T1000 (cell line): ENCODE results near the gene RHCG.

Experiments
- DNase-seq: peaks from one replicate; lab custom pipeline; 2025; ENCODE audit warnings: mixed read lengths; lab: John Stamatoyannopoulos, UW

The RHCG gene

GRCh38 chr15:89502867-89503595 is 6.6 kb upstream of the RHCG start:
- no peak for DNase-seq

GRCh38 chr15:89501646-89502045 is 5.3 kb upstream of the RHCG start:
- DNase-seq = no peak

DNA sequence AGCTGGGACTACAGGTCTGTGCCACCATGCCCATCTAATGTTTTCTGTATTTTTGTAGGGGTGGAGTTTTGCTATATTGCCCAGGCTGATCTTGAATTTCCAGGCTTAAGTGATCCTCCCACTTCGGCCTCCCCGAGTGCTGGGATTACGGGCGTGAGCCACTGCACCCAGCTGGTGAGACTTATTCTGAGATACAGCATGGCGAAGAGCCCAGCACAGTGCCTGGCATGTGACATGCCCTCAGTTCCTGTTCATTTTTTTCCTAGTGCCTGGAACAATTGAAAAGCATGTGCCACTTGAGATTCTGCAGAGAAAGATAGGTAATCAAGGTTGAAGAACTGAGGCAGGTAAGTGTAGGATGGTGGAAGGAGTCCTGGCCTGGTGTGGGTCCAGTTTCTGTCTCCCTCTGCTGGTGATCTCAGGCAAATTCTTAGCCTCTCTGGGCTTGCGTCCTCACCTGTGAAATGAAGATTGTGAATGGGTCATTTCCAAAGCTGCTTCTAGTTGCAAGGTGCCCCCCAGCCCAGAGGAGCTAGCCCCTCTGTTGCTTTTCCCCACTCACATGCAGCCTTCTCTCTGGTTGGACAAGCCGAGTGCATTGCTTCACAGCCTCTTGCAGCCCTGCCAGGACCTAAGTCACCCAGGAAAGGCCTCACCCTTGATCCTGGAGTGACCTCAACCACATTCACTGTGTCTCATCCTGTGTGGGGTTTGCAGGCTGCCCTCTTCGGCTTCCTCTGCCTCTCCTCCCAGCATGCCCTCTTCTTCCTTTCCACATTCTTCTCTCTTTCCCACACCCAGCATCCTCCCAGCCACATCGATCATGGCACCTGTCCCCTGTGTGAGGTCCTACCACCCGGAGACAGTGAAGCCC is 4.3 kb upstream of the RHCG start:
- DNase-seq = no peak

DNA sequence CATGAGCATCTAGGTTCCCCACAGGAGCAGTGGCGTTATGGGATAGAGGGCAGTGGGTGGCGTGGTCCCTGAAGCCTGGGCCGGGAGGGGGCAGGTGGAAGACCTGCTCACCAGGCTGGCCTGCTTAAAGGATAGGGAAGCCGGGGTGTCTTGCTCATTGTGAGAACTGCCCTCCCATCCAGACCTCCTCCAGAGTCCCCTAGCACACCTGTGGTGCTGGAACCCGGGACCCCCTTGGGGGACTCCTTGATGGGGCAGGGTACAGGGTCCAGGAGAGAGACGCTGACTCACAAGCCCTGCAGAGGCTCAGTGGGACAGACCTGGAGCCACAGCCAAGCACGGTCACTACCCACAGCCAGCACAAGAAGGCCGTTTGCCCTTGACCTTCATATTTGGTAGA is 2.8 kb upstream of the RHCG start:
- no peak for DNase-seq

- DNase-seq = no peak
Observed at GRCh38 chr15:89498574-89498906, 2.2 kb upstream of the RHCG start.

DNA sequence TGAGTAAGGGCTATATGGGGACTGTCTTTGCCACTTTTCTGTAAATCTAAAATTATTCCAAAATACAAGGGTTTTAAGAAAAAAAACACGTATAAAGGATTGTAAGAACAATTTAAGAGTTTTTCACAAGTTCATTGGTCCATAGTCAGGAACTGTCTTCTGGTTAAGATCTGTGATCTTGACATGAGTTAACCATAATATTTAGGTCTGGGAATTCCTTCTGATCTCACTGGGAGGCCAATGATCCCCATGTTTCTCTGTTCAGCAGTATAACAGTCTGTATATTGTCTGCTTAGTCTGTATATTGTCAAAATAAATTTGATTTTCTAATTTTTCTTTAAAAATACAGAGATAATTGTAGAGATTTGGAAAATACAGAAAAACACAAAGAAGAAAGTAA is 848 bp upstream of the RHCG start:
- no peak for DNase-seq

DNA sequence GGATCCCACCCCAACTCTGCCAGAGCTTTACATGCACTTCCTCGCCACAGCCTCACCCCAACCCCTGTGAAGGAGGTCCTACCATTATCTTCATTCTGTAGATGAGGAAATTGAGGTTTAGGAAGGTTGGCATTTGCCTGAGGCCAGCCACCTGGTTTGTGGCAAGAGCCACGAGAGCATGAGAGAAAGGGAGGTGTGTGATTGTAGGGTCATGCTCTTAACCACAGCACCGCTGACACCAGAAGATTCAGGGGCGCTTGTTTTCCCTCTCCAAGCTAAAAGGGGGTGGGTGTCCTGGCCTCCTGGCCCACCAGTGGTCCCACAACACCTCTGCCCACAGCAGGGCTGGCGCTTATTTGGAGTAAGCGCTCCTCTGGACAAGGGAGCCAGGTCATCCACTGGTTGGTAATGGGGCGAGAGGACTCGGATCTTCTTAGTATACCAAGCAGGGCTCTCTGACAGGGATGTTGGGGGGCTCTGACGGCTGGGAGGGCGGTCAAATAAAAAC is 691 bp downstream of the RHCG start:
- DNase-seq = no peak

GRCh38 chr15:89494941-89495637 is 1.3 kb downstream of the RHCG start:
- DNase-seq = no peak

DNA sequence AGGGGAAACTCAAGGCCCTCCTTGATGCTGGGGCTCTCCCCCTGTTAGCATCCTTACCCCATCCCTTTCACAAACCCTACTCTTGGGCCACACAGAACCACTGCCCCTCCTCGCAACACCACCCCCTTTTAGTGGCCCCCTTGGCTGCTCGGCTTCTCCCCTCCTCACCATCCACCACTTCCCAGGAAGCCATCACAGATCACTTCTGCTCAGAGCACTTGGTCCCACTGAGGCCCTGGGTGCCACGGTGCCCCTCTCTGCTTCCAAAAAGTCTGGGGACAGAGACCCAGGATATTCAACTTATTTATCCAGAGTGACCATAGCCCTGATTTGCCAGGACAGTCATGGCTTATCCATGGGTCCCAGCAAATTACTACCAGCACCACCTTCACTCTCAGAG is 2.4 kb downstream of the RHCG start:
- no peak for DNase-seq

GRCh38 chr15:89492934-89493631 is 3.3 kb downstream of the RHCG start:
- DNase-seq = no peak

GRCh38 chr15:89492111-89492641 is 4.2 kb downstream of the RHCG start:
- DNase-seq = no peak

- DNase-seq = no peak
Observed at GRCh38 chr15:89490814-89491315, 5.5 kb downstream of the RHCG start.

DNA sequence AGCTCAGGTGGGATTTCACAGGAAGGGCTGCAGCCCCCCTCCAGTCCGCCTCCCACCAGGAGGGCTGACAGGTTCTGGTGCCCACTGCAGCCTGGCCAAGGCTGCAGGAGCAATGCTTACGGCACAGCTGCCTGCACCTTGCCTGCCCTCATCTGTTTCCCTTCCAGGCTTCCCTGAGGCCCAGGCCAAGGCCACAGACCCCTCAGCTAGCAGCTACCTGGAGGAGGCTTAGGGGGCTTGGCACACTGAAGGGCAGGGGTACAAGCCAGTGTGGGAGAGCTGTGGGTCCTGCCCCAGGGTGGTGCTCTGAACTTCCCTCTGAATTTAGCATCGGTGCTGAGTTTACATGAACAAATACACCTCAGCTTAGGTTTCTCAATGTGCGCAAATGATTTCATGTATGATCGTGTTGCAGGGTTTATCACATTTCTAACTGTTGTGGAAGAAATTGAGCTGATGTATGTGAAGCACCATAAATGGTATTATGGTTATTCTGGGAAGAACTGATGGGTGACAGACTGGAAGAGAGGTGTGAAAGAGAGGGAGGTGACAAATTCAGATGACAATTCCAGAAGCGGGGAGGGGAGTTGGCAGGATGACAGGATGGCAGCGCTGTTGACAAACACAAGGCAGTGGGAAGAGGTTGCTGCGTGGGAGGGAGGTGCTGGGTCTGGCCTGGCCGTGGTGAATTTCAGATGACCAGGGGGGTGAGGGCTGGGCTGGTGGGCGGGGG is 6.1 kb downstream of the RHCG start:
- no peak for DNase-seq

GRCh38 chr15:89489376-89489775 is 7.0 kb downstream of the RHCG start:
- DNase-seq = no peak

DNA sequence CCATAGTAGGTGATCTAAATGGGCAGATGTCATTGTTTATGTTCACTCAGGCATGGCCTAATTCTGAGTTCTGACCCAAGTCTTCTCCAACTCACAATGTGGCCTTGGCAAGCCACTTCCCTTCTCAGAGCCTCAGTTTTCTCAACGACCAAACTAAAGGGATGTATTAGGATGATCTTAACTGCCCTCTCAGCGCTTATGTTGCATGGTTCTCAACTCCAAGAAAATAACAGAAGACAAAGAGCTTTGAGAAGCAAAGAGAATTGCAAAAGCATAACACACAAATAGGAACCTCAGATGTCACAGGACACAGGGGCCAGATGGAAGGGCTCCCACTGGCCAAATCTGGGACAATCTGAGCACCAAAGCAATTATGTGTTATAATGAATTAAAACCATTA is 8.6 kb downstream of the RHCG start:
- no peak for DNase-seq

GRCh38 chr15:89486726-89487050 is 9.7 kb downstream of the RHCG start:
- no peak for DNase-seq

DNA sequence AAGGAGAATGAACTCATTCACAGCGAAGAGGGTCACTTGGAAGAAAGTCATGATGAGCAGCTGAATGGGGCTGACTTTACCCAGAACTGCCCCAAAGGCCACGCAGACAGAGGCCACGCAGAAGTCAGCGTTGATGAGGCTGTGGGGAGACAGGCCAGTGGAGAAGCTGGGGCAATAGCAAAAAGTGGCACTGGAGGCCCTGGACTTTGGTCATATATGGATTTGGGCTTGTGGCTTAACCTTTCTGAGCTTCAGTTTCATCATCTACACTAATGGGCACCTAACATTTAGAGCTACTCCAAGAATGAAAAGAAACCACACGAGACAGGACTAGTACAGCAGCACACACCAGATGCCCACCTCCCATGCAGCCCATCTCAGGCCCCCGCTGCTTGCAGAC is 13.3 kb downstream of the RHCG start:
- no peak for DNase-seq

- DNase-seq = no peak
Observed at GRCh38 chr15:89482139-89482538, 14.2 kb downstream of the RHCG start.

DNA sequence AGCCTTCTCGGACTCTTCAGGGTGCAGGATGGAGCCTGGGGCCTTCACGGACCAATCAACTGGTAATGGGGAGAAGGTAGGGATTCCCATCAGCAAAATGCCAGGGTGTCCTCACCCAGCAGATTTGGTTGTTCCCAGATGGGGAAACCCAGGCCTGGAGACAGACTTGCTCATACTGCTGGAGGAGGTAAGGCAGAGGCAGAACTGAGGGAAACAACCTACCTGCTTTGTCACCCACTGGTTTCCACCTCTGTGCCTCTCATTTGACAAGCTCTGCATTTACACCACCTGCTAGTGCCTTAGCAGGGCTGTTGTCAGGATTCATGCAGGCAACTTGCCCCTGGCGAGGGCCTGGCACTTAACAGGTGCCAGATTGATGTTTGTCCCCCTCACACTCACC is 15.9 kb downstream of the RHCG start:
- DNase-seq = no peak

- no peak for DNase-seq
Observed at GRCh38 chr15:89479173-89479572, 17.2 kb downstream of the RHCG start.
